HEK293 (cell line): Measurements from ENCODE around the gene TTC22.

Experiments
- CTCF ChIA-PET: fragments of 350-600 bp; formaldehyde crosslinking; extraction: SDS; loops from one replicate; lab custom pipeline; 2021; ENCODE audit warnings: antibody characterized with exemption; lab: Yijun Ruan, JAX
- POLR2A ChIA-PET: fragments of 300-600 bp; formaldehyde crosslinking; extraction: SDS; loops from one replicate; lab custom pipeline; 2020; ENCODE audit warnings: antibody characterized with exemption, inconsistent platforms; lab: Yijun Ruan, JAX
- H3K27ac ChIP-seq: fragments of 200-500 bp; sonication (Bioruptor generic); 2 replicates; pipeline ENCODE4 v1.5.1; 2014; ENCODE audit warnings: low read depth, low read length, control low read depth, inconsistent platforms; ENCODE audit errors: extremely low read depth
- H3K36me3 ChIP-seq, 2 experiments: fragments of 200-500 bp in 1 of 2; sonication (Bioruptor generic) in 1 of 2; 1 replicate in 1 of 2; 2 replicates in 1 of 2; pipeline ENCODE4 v1.5.1; 2014 to 2017; ENCODE audit warnings: inconsistent platforms in 2 of 2, low read length in 2 of 2; ENCODE audit not compliant: control insufficient read depth in 2 of 2, insufficient read depth in 1 of 2
- H3K4me1 ChIP-seq: fragments of 200-500 bp; sonication (Bioruptor generic); 2 replicates; pipeline ENCODE4 v1.5.1; 2014; ENCODE audit warnings: mild to moderate bottlenecking, low read length, inconsistent platforms; ENCODE audit not compliant: control insufficient read depth, insufficient read depth
- H3K4me3 ChIP-seq: 2 replicates; pipeline ENCODE4 v1.5.1; 2011; ENCODE audit warnings: low read depth, mild to moderate bottlenecking, control low read depth, low read length, moderate library complexity
- H3K9me3 ChIP-seq: fragments of 200-500 bp; sonication (Bioruptor generic); 2 replicates; pipeline ENCODE4 v1.5.1; 2014; ENCODE audit warnings: low read depth, low read length, inconsistent platforms; ENCODE audit not compliant: control insufficient read depth, insufficient read depth
- GLI2 ChIP-seq: fragments of 450-650 bp; formaldehyde crosslinking; IDR thresholded peaks from 2 replicates; pipeline ENCODE4; 2017; ENCODE audit warnings: missing biosample characterization, missing genetic modification characterization, low read depth, borderline replicate concordance
- KLF16 ChIP-seq: fragments of 450-650 bp; formaldehyde crosslinking; IDR thresholded peaks from 2 replicates; pipeline ENCODE4 v1.5.1; 2017; ENCODE audit warnings: missing biosample characterization, missing genetic modification characterization
- KLF7 ChIP-seq: fragments of 450-650 bp; formaldehyde crosslinking; IDR thresholded peaks from 2 replicates; pipeline ENCODE4 v1.5.1; 2016; ENCODE audit warnings: missing biosample characterization, missing genetic modification characterization, borderline replicate concordance
- MYNN ChIP-seq: fragments of 450-650 bp; formaldehyde crosslinking; IDR thresholded peaks from 2 replicates; pipeline ENCODE4 v1.5.1; 2016; ENCODE audit warnings: missing biosample characterization, missing genetic modification characterization, borderline replicate concordance
- OVOL3 ChIP-seq: fragments of 450-650 bp; formaldehyde crosslinking; IDR thresholded peaks from 2 replicates; pipeline ENCODE4 v1.5.1; 2016; ENCODE audit warnings: missing biosample characterization, missing genetic modification characterization
- SETDB1 ChIP-seq: IDR thresholded peaks from one replicate; pipeline ENCODE4 v1.6.1; 2017; ENCODE audit warnings: mild to moderate bottlenecking, low read length, moderate library complexity, mixed read lengths; ENCODE audit not compliant: insufficient read length
- ZBTB48 ChIP-seq: fragments of 450-650 bp; formaldehyde crosslinking; IDR thresholded peaks from 2 replicates; pipeline ENCODE4 v1.5.1; 2016; ENCODE audit warnings: missing biosample characterization, missing genetic modification characterization
- ZNF121 ChIP-seq: fragments of 450-650 bp; formaldehyde crosslinking; IDR thresholded peaks from 2 replicates; pipeline ENCODE4 v1.5.1; 2016; ENCODE audit warnings: missing biosample characterization, missing genetic modification characterization
- ZNF23 ChIP-seq: fragments of 450-650 bp; formaldehyde crosslinking; IDR thresholded peaks from 2 replicates; pipeline ENCODE4 v1.5.1; 2016; ENCODE audit warnings: missing biosample characterization, missing genetic modification characterization, borderline replicate concordance
- ZNF292 ChIP-seq: fragments of 450-650 bp; formaldehyde crosslinking; IDR thresholded peaks from 2 replicates; pipeline ENCODE4 v1.5.1; 2016; ENCODE audit warnings: low read depth, missing biosample characterization, missing genetic modification characterization, borderline replicate concordance
- ZNF350 ChIP-seq: fragments of 450-650 bp; formaldehyde crosslinking; IDR thresholded peaks from 2 replicates; pipeline ENCODE4 v1.5.0; 2017; ENCODE audit warnings: missing biosample characterization, mild to moderate bottlenecking, missing genetic modification characterization
- ZNF473 ChIP-seq: fragments of 450-650 bp; formaldehyde crosslinking; IDR thresholded peaks from 2 replicates; pipeline ENCODE4 v1.5.1; 2017; ENCODE audit warnings: missing biosample characterization, missing genetic modification characterization
- ZNF514 ChIP-seq: fragments of 450-650 bp; formaldehyde crosslinking; IDR thresholded peaks from 2 replicates; pipeline ENCODE4 v1.5.1; 2016; ENCODE audit warnings: missing biosample characterization, missing genetic modification characterization
- ZNF548 ChIP-seq: fragments of 450-650 bp; formaldehyde crosslinking; IDR thresholded peaks from 2 replicates; pipeline ENCODE4 v1.5.1; 2016; ENCODE audit warnings: missing biosample characterization, missing genetic modification characterization
- ZNF600 ChIP-seq: fragments of 450-650 bp; formaldehyde crosslinking; IDR thresholded peaks from 2 replicates; pipeline ENCODE4 v1.5.1; 2016; ENCODE audit warnings: missing biosample characterization, missing genetic modification characterization
- ZNF664 ChIP-seq: fragments of 450-650 bp; formaldehyde crosslinking; IDR thresholded peaks from 2 replicates; pipeline ENCODE4 v1.5.1; 2016; ENCODE audit warnings: missing biosample characterization, missing genetic modification characterization
- ZNF791 ChIP-seq: fragments of 450-650 bp; formaldehyde crosslinking; IDR thresholded peaks from 2 replicates; pipeline ENCODE4 v1.5.1; 2016; ENCODE audit warnings: missing biosample characterization, missing genetic modification characterization
- ZNF792 ChIP-seq: fragments of 450-650 bp; formaldehyde crosslinking; IDR thresholded peaks from 2 replicates; pipeline ENCODE4 v1.5.1; 2016; ENCODE audit warnings: missing biosample characterization, missing genetic modification characterization
- TF ChIP-seq, protein P1 (sequence below): fragments of 450-650 bp; formaldehyde crosslinking; optimal IDR thresholded peaks from 2 replicates; pipeline ENCODE3; 2016; ENCODE audit warnings: missing biosample characterization, mild to moderate bottlenecking, missing genetic modification characterization
- TF ChIP-seq, protein P2 (sequence below): fragments of 450-650 bp; formaldehyde crosslinking; IDR thresholded peaks from 2 replicates; pipeline ENCODE4 v1.5.1; 2016; ENCODE audit warnings: missing biosample characterization, missing genetic modification characterization
- TF ChIP-seq, protein P3 (sequence below): fragments of 450-650 bp; formaldehyde crosslinking; IDR thresholded peaks from 2 replicates; pipeline ENCODE4 v1.5.1; 2016; ENCODE audit warnings: missing biosample characterization, missing genetic modification characterization
- TF ChIP-seq, protein P4 (sequence below): fragments of 450-650 bp; formaldehyde crosslinking; IDR thresholded peaks from 2 replicates; pipeline ENCODE4 v1.5.1; 2016; ENCODE audit warnings: missing biosample characterization, missing genetic modification characterization, low read depth

The TTC22 gene

DNA sequence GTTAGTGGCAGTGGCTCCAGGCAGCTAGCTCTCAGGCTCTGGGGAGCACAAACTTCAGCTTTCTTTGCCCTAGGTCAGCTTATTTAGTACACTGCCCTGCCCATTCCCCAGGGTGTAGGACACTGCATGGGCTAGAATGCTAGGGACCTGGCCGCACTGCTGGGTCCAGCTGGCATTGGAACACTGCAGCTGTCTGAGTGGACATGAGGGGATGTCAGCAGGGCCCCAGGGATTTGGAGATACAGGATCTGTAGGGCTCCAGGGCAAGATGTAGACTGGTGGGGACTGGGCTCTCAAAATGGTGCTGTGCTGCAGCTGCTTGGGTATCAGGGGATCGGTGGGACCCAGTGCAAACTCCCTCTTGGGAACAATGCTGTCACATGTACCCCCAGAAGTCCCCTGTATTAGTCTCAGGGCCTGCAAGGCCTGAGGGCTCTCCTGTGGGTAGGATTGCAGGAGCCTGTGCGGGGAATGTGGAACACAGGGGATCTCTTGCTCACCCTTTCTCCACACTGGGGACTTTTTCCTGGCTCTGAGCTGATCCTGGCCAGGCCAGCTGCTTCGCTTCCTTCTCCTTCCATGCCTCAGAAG lies 25.2 kb upstream of the TTC22 start:
- no peak for TF ChIP-seq ZNF792 (tag by site-specific recombination)
- TF ChIP-seq ZNF292, result no peak
- TF ChIP-seq GLI2 (tag by site-specific recombination), result no peak
- TF ChIP-seq ZNF600 (tag by site-specific recombination), result no peak
- TF ChIP-seq ZNF548, result no peak
- TF ChIP-seq ZNF121, result no peak
- TF ChIP-seq OVOL3 (tag by site-specific recombination), result no peak
- H3K36me3 ChIP-seq, result no peaks in the 10 kb centered on the region
- POLR2A ChIA-PET, result no interaction called here
- no peaks in the 10 kb centered on the region for H3K4me1 ChIP-seq
- H3K27ac ChIP-seq, result no peak overlapping the region
- H3K9me3 ChIP-seq, result no peaks in the 10 kb centered on the region
- H3K4me3 ChIP-seq, result no peak overlapping the region
- CTCF ChIA-PET, result no interaction called here

DNA sequence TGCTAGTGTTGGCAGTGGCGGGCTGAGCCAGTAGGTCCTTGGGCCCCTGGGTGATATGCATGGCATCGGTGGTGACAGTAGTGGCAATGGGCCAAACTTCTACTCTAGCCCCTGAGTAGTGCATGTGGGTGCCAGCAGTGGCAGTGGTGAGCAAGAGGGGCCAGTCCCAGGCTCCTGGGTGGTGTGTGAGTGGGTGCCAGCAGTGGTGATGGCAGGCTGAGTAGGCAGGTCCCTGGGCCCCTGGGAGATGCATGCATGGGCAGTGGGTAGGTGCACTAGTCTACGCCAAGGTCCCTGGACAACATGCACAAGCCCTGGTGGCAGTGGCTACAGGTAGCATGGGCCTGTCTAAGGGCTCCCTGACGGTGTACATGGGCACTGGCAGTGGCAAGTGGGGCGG lies 24.6 kb upstream of the TTC22 start:
- TF ChIP-seq ZBTB48, result no peak
- TF ChIP-seq ZNF791 (tag by site-specific recombination), result no peak
- TF ChIP-seq, protein P1, sequence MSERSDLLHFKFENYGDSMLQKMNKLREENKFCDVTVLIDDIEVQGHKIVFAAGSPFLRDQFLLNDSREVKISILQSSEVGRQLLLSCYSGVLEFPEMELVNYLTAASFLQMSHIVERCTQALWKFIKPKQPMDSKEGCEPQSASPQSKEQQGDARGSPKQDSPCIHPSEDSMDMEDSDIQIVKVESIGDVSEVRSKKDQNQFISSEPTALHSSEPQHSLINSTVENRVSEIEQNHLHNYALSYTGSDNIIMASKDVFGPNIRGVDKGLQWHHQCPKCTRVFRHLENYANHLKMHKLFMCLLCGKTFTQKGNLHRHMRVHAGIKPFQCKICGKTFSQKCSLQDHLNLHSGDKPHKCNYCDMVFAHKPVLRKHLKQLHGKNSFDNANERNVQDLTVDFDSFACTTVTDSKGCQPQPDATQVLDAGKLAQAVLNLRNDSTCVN (tag by site-specific recombination), result no peak
- no peak for TF ChIP-seq ZNF514
- TF ChIP-seq, protein P2, sequence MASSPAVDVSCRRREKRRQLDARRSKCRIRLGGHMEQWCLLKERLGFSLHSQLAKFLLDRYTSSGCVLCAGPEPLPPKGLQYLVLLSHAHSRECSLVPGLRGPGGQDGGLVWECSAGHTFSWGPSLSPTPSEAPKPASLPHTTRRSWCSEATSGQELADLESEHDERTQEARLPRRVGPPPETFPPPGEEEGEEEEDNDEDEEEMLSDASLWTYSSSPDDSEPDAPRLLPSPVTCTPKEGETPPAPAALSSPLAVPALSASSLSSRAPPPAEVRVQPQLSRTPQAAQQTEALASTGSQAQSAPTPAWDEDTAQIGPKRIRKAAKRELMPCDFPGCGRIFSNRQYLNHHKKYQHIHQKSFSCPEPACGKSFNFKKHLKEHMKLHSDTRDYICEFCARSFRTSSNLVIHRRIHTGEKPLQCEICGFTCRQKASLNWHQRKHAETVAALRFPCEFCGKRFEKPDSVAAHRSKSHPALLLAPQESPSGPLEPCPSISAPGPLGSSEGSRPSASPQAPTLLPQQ (tag by site-specific recombination), result no peak
- no peak for TF ChIP-seq ZNF350 (tag by site-specific recombination)
- TF ChIP-seq ZNF23 (tag by site-specific recombination), result no peak
- TF ChIP-seq MYNN (tag by site-specific recombination), result no peak
- no peak for TF ChIP-seq KLF16 (tag by site-specific recombination)
- TF ChIP-seq KLF7 (tag by site-specific recombination), result no peak
- TF ChIP-seq ZNF473 (tag by site-specific recombination), result no peak
- TF ChIP-seq ZNF664 (tag by site-specific recombination), result no peak
- TF ChIP-seq, protein P3, sequence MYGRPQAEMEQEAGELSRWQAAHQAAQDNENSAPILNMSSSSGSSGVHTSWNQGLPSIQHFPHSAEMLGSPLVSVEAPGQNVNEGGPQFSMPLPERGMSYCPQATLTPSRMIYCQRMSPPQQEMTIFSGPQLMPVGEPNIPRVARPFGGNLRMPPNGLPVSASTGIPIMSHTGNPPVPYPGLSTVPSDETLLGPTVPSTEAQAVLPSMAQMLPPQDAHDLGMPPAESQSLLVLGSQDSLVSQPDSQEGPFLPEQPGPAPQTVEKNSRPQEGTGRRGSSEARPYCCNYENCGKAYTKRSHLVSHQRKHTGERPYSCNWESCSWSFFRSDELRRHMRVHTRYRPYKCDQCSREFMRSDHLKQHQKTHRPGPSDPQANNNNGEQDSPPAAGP, result no peak
- no peaks in the 10 kb centered on the region for H3K4me1 ChIP-seq
- CTCF ChIA-PET, result no interaction called here
- H3K9me3 ChIP-seq, result no peaks in the 10 kb centered on the region
- H3K27ac ChIP-seq, result no peak overlapping the region
- no peaks in the 10 kb centered on the region for H3K36me3 ChIP-seq
- POLR2A ChIA-PET, result no interaction called here
- H3K4me3 ChIP-seq, result no peak overlapping the region

DNA sequence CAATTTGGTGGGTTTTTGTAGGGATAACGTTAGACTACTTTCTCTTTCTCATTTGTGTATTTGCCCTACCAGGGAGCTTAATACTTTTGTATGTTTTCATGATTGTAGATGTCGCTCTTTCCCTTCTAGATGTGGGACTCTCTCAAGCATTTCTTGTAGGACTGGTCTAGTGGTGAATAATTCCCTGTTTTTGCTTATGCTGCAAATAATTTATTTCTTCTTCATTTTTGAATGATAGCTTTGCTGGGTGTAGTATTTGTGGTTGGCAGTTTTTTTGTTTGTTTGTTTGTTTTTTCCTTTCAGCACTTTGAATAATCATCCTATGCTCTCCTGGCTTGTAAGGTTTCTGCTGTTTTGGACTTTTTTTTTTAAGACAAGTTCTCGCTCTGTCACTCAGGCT lies 22.5 kb upstream of the TTC22 start:
- H3K9me3 ChIP-seq, result no peaks in the 10 kb centered on the region
- H3K4me1 ChIP-seq, result no peaks in the 10 kb centered on the region
- no peak overlapping the region for H3K4me3 ChIP-seq
- TF ChIP-seq, protein P4, sequence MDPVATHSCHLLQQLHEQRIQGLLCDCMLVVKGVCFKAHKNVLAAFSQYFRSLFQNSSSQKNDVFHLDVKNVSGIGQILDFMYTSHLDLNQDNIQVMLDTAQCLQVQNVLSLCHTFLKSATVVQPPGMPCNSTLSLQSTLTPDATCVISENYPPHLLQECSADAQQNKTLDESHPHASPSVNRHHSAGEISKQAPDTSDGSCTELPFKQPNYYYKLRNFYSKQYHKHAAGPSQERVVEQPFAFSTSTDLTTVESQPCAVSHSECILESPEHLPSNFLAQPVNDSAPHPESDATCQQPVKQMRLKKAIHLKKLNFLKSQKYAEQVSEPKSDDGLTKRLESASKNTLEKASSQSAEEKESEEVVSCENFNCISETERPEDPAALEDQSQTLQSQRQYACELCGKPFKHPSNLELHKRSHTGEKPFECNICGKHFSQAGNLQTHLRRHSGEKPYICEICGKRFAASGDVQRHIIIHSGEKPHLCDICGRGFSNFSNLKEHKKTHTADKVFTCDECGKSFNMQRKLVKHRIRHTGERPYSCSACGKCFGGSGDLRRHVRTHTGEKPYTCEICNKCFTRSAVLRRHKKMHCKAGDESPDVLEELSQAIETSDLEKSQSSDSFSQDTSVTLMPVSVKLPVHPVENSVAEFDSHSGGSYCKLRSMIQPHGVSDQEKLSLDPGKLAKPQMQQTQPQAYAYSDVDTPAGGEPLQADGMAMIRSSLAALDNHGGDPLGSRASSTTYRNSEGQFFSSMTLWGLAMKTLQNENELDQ, result no peak
- peak; percentile 48 for TF ChIP-seq SETDB1
- ChIA-PET CTCF (interaction anchor here (0.7 kb wide), 1 partner anchor 355 kb away, joined by 3 read pairs; no protein-coding TSS in a partner anchor), POLR2A (no interaction called here)
- H3K27ac ChIP-seq, result no peak overlapping the region
- no peaks in the 10 kb centered on the region for H3K36me3 ChIP-seq
